NCI-H774 (cell line): ENCODE data around the gene PEAR1.
A peak's percentile ranks its signal among the peaks of the same experiment; 100 is the strongest.

Experiments
- DNase-seq: peaks from one replicate; lab custom pipeline; 2025; lab: John Stamatoyannopoulos, UW

PEAR1 gene

DNA sequence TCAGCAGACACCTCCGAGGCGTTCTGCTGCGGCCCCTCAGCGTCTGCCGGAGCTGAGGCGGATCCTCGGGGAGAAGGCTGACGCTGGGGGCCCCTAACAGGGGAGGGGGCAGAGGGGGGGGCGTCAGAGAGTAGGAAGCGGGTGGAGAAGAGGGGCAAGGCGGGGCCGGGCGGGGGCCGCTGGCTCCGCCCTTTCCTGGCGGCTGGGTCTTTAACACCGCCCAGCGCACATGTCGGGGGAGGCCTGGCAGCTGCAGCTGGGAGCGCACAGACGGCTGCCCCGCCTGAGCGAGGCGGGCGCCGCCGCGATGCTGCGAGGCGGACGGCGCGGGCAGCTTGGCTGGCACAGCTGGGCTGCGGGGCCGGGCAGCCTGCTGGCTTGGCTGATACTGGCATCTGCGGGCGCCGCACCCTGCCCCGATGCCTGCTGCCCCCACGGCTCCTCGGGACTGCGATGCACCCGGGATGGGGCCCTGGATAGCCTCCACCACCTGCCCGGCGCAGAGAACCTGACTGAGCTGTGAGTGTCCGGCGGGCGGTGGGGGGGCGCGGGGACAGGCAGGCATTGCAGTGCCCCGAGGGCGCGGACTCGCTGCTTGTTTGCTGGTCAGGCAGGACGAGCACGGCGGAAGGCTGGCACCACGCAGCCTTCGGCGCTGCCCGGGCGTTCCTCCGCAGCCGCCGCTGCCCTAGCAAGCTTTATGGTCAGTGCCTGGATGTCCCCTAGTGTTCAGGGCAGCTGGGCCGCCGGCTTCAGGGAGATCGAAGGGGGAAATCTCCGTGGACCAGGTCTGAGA lies 32.7 kb upstream of the PEAR1 start, which contains the start of gene NTRK1:
NTRK1 (plus strand) TSS at position 238 of the 796 bp plus-strand sequence; CDS start at position 308, 70 bp downstream.
- DNase-seq, result peak; percentile 62

DNA sequence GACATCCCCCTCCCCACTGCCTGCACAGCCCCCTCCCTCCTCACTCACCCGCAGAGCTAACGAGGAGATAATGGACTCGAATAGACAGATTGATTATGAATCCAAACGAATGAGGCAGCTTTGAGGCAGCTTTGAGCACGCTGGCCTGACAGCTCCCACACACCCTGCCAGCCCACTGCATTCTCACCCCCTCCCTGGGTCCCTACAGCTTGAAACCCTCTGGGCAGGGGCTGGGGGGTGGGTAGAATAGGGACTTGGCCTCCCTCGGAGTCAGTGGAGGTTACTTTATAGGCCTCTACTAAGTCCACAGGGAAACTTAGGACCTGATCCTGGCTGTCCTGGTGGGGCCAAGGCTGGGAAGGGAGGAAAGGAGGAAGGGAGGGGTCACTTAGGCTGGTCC lies 30.9 kb upstream of the PEAR1 start:
- no peak for DNase-seq

- no peak for DNase-seq
Measured at GRCh38 chr1:156862997-156863599, 30.4 kb upstream of the PEAR1 start.

DNA sequence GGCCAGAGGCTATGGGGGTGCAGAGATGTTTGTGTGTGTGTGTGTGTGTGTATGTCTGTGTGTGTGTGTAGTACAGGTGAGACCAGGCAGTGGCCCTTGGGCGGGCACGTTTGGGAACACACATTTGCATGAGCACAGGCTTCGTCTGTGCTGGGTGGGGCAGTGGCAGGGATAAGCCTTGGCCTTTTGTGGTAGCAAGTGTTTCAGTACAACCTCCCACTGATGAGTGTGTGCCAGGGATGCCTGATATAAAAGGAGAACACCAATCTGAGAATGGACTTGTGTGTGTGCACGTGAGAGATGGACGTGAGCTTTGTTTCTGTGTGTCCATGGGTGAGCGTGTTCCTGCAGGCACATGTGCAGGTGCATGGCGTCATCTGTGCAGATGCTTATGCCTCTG lies 29.9 kb upstream of the PEAR1 start:
- DNase-seq, result no peak

DNA sequence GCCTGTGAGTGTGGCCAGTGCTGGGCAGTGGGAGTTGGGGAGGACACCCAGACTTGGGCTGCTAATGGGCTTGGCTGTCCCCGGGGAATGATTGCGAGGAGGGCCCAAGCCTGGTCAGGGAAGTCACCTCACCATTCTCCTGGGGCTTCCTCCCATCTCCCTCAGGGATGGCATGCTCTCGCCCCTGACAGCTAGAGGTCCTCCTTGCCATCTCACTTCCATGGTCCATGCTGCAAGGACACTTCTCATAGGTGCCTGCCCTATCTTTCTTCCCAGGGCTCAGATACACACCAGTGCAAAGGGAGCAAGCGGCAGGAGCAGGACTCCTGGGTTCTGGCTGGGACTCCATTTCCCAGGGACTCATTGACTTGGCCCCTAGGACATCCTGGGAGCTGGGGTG lies 28.7 kb upstream of the PEAR1 start:
- no peak for DNase-seq

DNA sequence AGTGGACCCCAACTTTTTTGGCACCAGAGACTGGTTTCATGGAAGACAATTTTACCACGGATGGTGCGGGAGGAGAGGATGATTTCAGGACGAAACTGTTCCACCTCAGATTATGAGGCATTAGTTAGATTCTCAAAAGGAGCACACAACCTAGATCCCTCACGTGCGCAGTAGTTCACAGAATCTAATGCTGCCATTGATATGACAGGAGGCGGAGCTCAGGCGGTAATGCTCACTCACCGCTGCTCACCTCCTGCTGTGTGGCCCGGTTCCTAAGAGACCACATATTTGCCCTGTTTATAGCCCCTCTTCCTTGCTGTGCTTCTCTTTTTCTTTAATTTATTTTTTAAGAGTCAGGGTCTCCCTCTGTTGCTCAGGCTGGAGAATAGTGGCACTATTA lies 28.3 kb upstream of the PEAR1 start:
- no peak for DNase-seq

DNA sequence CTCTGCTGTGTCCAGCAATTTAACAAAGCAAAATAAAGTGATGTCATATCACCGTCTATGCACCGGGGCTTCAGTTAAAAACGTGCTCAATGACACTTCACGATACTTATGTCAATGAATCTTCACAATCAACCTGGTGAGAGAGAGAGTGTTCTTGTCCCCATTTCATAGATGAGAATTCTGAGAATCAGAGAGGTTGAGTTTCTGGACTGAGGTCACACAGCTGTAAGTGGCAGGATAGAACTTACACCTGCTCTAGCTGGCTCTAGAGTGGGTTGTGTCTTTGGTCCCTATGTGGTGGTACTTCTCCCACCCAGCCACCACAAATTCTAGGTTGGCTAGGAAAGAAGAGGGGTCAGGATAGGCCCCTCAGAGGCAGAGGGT lies 27.7 kb upstream of the PEAR1 start:
- no peak for DNase-seq

- no peak for DNase-seq
Measured at GRCh38 chr1:156866249-156866909, 27.1 kb upstream of the PEAR1 start.

- DNase-seq, result no peak
Measured at GRCh38 chr1:156868341-156868740, 25.2 kb upstream of the PEAR1 start.

DNA sequence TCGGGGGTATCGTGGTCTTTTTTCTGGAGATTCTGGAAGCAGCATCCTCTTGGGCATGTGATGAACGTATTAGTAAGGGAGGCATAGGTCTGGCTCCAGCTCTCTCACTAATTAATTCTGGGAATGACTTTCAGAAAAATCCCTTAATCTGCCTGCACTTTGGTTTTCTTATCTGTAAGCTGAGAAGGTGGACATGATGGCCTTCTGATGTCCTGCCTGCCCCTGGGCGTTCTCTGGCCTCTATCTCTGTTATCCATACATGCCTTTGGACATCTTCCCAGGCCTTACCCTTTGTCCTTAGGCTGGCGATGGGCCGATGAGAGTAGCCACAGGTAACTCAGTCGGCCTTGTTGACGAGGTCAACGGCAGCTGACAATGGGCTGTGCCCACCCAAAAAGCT lies 24.1 kb upstream of the PEAR1 start:
- DNase-seq, result no peak

DNA sequence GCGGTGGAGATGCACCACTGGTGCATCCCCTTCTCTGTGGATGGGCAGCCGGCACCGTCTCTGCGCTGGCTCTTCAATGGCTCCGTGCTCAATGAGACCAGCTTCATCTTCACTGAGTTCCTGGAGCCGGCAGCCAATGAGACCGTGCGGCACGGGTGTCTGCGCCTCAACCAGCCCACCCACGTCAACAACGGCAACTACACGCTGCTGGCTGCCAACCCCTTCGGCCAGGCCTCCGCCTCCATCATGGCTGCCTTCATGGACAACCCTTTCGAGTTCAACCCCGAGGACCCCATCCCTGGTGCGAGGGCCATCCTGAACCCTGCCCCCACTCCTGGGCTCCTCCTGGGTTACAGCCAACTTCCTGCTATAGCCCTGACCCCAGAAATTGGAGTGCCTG lies 19.9 kb upstream of the PEAR1 start:
- no peak for DNase-seq

- no peak for DNase-seq
Measured at GRCh38 chr1:156874142-156874541, 19.4 kb upstream of the PEAR1 start.

DNA sequence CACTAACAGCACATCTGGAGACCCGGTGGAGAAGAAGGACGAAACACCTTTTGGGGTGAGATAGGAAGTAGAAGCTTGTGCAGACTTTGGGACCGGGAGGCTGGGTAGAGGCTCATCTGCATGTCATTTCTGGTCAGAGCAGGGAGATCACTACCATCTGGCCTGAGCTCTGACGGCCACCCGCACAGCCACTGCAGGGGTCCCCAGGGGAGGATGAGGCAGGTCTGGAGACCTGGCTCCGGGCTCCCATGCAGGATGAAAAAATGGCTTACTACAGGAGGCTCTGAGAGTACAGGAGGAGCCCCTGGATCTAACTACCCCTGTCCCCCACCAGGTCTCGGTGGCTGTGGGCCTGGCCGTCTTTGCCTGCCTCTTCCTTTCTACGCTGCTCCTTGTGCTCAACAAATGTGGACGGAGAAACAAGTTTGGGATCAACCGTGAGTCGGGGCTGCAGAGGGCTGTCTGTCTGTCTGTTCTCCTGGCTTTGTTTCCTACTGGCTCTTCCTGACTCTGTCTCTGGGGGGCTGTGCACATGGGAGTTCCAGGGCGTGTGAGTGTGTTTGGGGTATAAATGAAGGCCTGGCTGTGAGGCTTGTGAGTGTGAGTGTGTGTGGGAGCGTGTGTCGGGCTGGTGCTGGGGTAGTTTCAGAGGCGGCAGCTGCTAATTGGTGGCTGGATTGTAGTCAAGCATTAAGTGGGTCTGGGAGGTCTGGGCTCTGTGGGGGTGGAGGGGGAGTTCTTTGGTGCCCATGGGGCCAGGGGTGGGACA lies 18.8 kb upstream of the PEAR1 start:
- no peak for DNase-seq

- no peak for DNase-seq
Measured at GRCh38 chr1:156875341-156875615, 18.2 kb upstream of the PEAR1 start.

GRCh38 chr1:156876281-156876680 lies 17.2 kb upstream of the PEAR1 start:
- no peak for DNase-seq

DNA sequence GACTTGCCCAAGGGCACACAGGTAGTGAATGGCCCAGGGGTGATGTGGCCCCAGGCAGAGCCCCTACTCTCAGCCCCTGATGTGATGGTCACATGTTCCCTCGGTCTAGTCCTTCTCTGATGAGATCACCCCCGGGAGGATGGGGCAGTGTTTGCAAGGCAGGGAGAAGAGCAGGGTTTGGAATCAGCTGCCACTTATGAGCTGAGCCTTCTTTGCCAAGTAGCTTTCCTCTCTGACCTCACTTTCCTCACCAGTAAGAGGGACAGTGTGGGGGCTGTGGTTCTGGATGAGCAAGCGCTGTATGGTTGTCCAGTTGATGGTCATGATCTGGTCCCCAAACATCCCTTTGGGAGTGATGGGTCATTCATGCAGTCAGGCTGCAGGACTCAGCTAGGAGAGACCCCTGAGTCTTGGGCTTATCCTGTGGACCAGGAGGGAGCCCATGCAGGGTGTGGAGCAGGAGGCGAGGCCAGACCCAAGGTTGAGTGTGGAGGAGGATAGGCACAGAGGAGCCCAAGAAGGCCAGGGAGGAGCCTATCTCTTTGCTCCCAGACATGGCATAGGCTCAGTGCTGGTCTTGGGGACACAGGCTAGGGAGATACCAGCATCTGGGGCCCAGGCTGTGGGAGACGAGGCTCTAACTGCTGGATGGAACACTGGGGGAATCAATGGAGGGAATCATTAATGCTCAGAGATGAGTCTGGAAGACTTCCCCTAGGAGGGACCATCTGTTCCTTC lies 15.9 kb upstream of the PEAR1 start:
- DNase-seq, result no peak

GRCh38 chr1:156879876-156880275 lies 13.6 kb upstream of the PEAR1 start:
- no peak for DNase-seq

DNA sequence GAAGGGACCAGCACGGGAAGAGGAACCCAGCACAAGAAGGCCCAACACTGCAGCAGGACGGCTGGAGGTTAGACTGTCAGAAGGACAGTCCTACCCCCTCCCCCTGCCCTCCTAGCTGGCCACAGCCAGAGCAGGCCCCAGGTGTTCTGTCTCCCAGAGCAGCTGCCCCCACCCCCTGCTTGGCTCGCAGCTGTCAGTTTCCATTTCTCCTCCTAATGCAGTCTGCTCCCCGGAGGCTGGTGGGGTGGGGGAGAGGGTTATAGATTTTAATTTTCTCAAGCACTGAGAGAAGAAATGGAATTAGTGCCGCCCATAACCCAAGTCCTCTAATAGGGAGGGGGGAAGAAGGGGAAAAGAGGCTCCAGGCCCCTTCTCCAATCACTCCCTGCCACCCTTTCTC lies 13.0 kb upstream of the PEAR1 start:
- no peak for DNase-seq

- DNase-seq, result no peak
Measured at GRCh38 chr1:156881101-156881500, 12.4 kb upstream of the PEAR1 start.

DNA sequence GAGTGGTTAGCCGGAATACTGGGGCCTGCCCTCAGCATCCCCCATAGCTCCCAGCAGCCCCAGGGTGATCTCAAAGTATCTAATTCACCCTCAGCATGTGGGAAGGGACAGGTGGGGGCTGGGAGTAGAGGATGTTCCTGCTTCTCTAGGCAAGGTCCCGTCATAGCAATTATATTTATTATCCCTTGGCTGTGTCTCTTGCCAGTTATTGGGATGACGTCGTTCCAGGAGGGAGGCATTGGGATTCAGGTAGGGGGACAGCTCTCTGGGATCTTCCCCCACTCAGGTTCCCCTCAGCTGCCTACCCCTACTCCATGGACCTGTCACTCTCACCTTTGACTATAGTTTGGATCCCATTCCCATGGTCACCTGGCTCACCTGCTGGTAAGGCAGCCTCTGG lies 11.9 kb upstream of the PEAR1 start:
- DNase-seq, result no peak

- DNase-seq, result no peak
Measured at GRCh38 chr1:156882543-156882942, 11.0 kb upstream of the PEAR1 start.

- no peak for DNase-seq
Measured at GRCh38 chr1:156883919-156884318, 9.6 kb upstream of the PEAR1 start.
